Psoas muscle (tissue), 8 donors: ENCODE results near the gene LRRC32. TPM values are rescaled to one million over a fixed set of nuclear protein-coding genes. Genes with fewer than 3 reads are reported as not detected.

Source experiments
- ATAC-seq, 4 donors: fragments of 200-7000 bp; cut with Tn5 transposase; one replicate each; pipeline ENCODE4 v1.9.1; 2020; ENCODE audit warnings: moderate library complexity in 3 of 4, mild to moderate bottlenecking in 2 of 4
- DNase-seq, 2 donors: peaks; one replicate each; pipeline ENCODE4 v3.0.0-alpha.2; 2020
- H3K27ac ChIP-seq: fragments of 200-600 bp; one replicate; pipeline ENCODE4 v1.8.0; 2022
- H3K27me3 ChIP-seq, 3 donors: fragments of 200-600 bp in 1 of 3; one replicate each; pipeline versions ENCODE4 v1.6.1 to v1.8.0; 2013 to 2022; ENCODE audit warnings: low read length in 2 of 3, mild to moderate bottlenecking in 2 of 3, moderate library complexity in 1 of 3; ENCODE audit not compliant: insufficient read depth in 3 of 3
- H3K36me3 ChIP-seq, 2 donors: fragments of 200-600 bp in 1 of 2; one replicate each; pipeline versions ENCODE4 v1.6.1 to v1.8.0; 2013 to 2022; ENCODE audit warnings: low read depth in 1 of 2, mild to moderate bottlenecking in 1 of 2, moderate library complexity in 1 of 2; ENCODE audit not compliant: insufficient read depth in 1 of 2
- H3K4me1 ChIP-seq: fragments of 200-600 bp; one replicate; pipeline ENCODE4 v1.8.0; 2022
- H3K4me3 ChIP-seq: fragments of 200-600 bp; one replicate; pipeline ENCODE4 v1.8.0; 2022; ENCODE audit warnings: mild to moderate bottlenecking
- H3K9me3 ChIP-seq: fragments of 200-600 bp; one replicate; pipeline ENCODE4 v1.8.0; 2022
- WGBS, 3 donors: extraction: QIAGEN DNeasy Blood & Tissue Kit; methylation state at CpG; one replicate each; pipeline versions ENCODE4 v1.1.6 to v1.1.7; 2013; 5-methylcytosine and 5-hydroxymethylcytosine counted together
- intact Hi-C, 2 donors: fragments of 100-400 bp; cut with DNase I; formaldehyde crosslinking; loops; one replicate each; pipeline versions ENCODE4 v1.11.0 to v1.14.2; 2022
- polyA plus RNA-seq, 3 donors: library from polyadenylated mRNA; stranded (reverse); fragments of 200-250 nt; gene quantifications; one replicate each; pipeline ENCODE4 v1.2.3, GENCODE V29; 2013
- total RNA-seq, 4 donors: library from RNA; stranded (reverse); fragmentation: NEBNext Ultra II Directional in 2 of 4; extraction: Animal tissue kit (Norgen Biotek cat#: 25700) in 2 of 4; gene quantifications; one replicate each; pipeline versions ENCODE4 v1.2.1 to v1.2.4, GENCODE V29; 2021 to 2023
- TF ChIP-seq, protein P1 (sequence below): fragments of 200-600 bp; IDR thresholded peaks from one replicate; pipeline ENCODE4 v1.8.0; 2022; ENCODE audit warnings: antibody characterized with exemption
- donor health status: healthy with polysubstance abuse.
- donor health status: DM: no; HTN: no; CAD: no; lungs with moderate emphysema.
- donor health status: Bipolar disorder and iron deficiency.
- donor health status: healthy.
- donor health status: DM: yes; HTN: yes; CAD: no.
- donor health status: DM: no; HTN: no; CAD: no.
- donor health status: DM: no; HTN: no; CAD: no.
- donor health status: DM: yes; HTN: yes; CAD: no.

Gene LRRC32
- total and polyA plus RNA-seq, 7 donors: 14.7 to 32.9 (median 16.7) TPM

DNA sequence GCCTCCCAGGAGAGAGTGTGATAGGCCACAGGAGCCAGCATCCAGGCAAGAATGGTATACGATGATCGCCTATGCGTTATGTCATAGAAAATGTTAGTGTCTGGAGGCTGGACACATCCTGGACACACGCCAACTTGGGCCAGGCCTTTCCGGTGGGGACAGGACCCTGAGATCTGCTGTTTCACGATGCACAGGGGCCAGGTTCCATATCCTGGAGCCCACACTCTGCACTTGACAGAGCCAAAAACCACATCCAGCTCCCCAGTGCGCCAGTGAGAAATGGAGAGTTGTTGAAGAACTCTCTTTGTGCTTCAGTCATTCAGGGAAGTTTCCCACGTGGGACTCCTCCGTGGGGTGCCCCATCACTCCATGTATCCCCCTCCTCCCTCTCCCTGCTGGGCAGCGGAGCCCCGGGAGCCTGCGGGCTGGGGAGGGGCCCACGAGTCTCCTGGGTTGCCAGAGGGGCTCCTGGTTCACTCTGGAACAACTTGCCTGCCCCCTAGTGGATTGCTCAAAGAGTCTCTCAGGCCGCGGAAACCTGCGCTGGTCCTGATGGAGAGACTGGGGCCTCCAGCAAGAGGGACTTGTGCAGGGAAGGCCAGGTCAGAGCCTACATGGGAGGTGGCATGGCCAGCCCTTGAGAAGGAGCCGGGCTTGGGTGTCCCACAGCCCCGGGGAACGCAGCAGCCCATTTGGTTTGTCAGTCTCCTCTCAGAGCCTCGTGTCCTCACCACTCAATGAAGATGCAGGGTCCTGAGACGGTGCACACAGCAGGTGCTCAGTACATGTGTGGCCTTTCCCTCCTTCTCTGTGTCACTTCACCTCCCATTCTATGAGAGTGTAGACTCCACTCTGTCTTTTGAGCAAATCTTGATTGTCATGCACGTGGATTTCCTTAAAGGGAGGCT lies 10.2 kb upstream of the LRRC32 start:
- DNase-seq (peak; percentile 61 to 75), ATAC-seq (peak; percentile 46 to 79 (median 70))
- TF ChIP-seq, protein P1, sequence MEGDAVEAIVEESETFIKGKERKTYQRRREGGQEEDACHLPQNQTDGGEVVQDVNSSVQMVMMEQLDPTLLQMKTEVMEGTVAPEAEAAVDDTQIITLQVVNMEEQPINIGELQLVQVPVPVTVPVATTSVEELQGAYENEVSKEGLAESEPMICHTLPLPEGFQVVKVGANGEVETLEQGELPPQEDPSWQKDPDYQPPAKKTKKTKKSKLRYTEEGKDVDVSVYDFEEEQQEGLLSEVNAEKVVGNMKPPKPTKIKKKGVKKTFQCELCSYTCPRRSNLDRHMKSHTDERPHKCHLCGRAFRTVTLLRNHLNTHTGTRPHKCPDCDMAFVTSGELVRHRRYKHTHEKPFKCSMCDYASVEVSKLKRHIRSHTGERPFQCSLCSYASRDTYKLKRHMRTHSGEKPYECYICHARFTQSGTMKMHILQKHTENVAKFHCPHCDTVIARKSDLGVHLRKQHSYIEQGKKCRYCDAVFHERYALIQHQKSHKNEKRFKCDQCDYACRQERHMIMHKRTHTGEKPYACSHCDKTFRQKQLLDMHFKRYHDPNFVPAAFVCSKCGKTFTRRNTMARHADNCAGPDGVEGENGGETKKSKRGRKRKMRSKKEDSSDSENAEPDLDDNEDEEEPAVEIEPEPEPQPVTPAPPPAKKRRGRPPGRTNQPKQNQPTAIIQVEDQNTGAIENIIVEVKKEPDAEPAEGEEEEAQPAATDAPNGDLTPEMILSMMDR: peak; percentile 77
- Histone ChIP-seq H3K4me1 (no peaks in the 10 kb centered on the region), H3K4me3 (no peak overlapping the region), H3K27me3 (no peaks in the 10 kb centered on the region), H3K36me3 (no peaks in the 10 kb centered on the region), H3K9me3 (no peaks in the 10 kb centered on the region), H3K27ac (no peak overlapping the region)
- 33 to 36% (median 34%) methylated on average over 22 of the region's 22 CpGs for WGBS, 3 donors
- intact Hi-C loops: loop anchor here in 1 of 2 donors (5.0 kb wide), 2 partner anchors 83 to 473 kb away; partner anchors contain the start of gene WNT11

DNA sequence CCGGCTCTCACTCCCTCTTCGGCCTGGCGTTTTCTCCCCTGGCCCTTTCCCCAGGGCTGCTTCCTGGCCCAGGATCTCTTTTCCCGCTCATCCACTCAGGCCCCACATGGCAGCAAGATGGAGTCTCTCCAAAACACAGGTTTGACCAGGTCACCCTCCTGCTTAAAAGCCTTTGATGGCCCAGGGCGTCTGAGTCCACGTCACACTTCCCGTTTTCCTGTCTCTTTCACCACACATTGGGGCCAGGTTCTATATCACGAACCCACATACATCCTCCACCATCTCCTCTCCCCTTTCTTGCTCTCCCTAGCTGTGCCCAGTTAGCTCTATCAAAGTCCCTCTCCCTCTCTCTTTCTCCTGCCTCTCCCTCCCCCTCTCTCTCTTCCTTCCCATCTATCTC lies 7.8 kb upstream of the LRRC32 start:
- WGBS, 3 donors: 82 to 87% (median 84%) methylated on average over 8 of the region's 8 CpGs
- H3K9me3 ChIP-seq: no peaks in the 10 kb centered on the region
- intact Hi-C loops: no loop called here

DNA sequence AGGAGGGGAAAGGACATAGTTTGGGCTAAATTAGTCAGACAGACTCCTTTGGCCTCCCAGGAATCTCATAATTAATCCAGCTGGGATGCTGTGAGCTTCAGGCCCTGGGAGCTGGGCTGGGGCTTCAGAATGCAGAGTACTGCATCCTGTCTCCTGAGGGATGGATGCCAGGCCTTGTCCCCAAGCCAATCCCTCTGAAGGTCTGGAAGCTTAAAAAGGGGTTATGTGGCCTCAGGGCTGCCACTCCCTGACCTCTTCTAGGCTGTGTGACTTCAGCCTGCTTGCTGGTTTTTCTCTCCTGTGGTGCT lies 6.9 kb upstream of the LRRC32 start:
- Histone ChIP-seq H3K4me3 (no peak overlapping the region), H3K27ac (no peak overlapping the region), H3K4me1 (no peaks in the 10 kb centered on the region), H3K9me3 (no peaks in the 10 kb centered on the region), H3K36me3 (no peaks in the 10 kb centered on the region), H3K27me3 (no peaks in the 10 kb centered on the region)
- ATAC-seq (no peak), DNase-seq (no peak)
- intact Hi-C loops: no loop called here
- TF ChIP-seq, protein P1: no peak

More for the DNA sequence above, 7.8 kb upstream of the LRRC32 start:
- no peak for ATAC-seq
- H3K27me3 ChIP-seq: no peaks in the 10 kb centered on the region
- no peak overlapping the region for H3K4me3 ChIP-seq
- DNase-seq: no peak
- TF ChIP-seq, protein P1: no peak
- no peaks in the 10 kb centered on the region for H3K36me3 ChIP-seq
- no peak overlapping the region for H3K27ac ChIP-seq
- no peaks in the 10 kb centered on the region for H3K4me1 ChIP-seq

DNA sequence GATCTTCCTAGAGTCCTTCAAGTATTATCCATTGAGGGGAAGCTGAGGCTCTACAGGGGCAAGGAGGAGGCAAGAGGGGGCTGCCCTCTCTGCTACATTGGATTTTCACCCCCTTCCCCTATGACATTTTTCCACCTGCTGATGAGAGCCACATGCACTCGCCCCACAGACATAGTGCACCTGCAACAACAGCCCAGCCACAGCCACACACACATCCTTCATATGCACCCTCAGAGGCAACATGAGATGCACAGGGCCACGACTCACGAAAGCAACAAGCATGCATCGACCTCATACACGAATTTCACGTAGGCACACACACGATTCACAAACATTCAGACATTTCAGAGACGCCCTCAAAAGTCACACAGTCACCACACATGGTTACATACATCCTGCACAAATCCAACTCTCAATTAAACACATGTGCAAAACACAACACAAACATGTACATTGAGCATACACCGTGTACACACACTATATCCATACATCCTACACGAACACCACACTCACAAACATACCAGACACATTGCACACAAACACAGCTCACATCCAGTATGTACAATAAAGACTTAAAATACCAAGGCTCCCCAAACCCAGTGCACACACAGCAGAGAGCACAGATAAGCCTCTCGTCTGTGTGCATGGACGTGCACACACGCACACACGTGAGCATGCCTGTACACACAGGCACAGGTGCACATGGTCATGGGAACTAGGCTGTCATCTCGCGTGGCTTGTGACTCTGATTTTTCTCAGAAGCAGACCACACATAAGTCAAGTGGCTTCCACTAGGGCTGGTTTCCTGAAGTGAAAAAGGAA lies 6.3 kb upstream of the LRRC32 start:
- H3K4me1 ChIP-seq: no peaks in the 10 kb centered on the region
- no peak overlapping the region for H3K4me3 ChIP-seq
- no peaks in the 10 kb centered on the region for H3K36me3 ChIP-seq
- TF ChIP-seq, protein P1: no peak
- ATAC-seq (no peak), DNase-seq (no peak)
- intact Hi-C loops: no loop called here
- H3K27ac ChIP-seq: no peak overlapping the region
- WGBS, 3 donors: 76 to 81% (median 78%) methylated on average over 16 of the region's 16 CpGs
- no peaks in the 10 kb centered on the region for H3K27me3 ChIP-seq
- H3K9me3 ChIP-seq: no peaks in the 10 kb centered on the region
